MCF 10A (cell line): ENCODE results near the gene NOCT. TPM values are rescaled to one million over a fixed set of nuclear protein-coding genes. Genes with fewer than 3 reads are reported as not detected.

Experiments
- BruUV-seq: library from RNA; stranded (reverse); fragments of 400-500 nt; replicated peaks from 2 replicates; lab custom pipeline; 2021; lab: Mats Ljungman, UMichigan
- CTCF ChIA-PET: fragments of 300-600 bp; sonication (Branson Sonifier 250); formaldehyde crosslinking; extraction: SDS; loops from one replicate; lab custom pipeline; 2021; ENCODE audit warnings: antibody characterized with exemption, inconsistent platforms; lab: Yijun Ruan, JAX
- POLR2A ChIA-PET: fragments of 300-600, 350-650 bp; sonication (Branson Sonifier 250); formaldehyde crosslinking; extraction: SDS; loops from one replicate; lab custom pipeline; 2020; ENCODE audit warnings: antibody characterized with exemption, inconsistent platforms; lab: Yijun Ruan, JAX
- DNase-seq: peaks from one replicate; pipeline ENCODE4 v3.0.0-alpha.2; 2018; ENCODE audit not compliant: unreplicated experiment
- H3K27ac Mint-ChIP-seq: one replicate; pipeline ENCODE4 v1.8.0; 2022; ENCODE audit warnings: mild to moderate bottlenecking, low read depth, mixed read lengths; ENCODE audit not compliant: unreplicated experiment
- H3K27me3 Mint-ChIP-seq: one replicate; pipeline ENCODE4 v1.8.0; 2022; ENCODE audit warnings: mixed read lengths; ENCODE audit not compliant: insufficient read depth, unreplicated experiment
- H3K36me3 Mint-ChIP-seq: one replicate; pipeline ENCODE4 v1.8.0; 2022; ENCODE audit warnings: mild to moderate bottlenecking, moderate library complexity, mixed read lengths; ENCODE audit not compliant: insufficient read depth, unreplicated experiment
- H3K4me1 Mint-ChIP-seq: one replicate; pipeline ENCODE4 v1.8.0; 2022; ENCODE audit warnings: mixed read lengths; ENCODE audit not compliant: insufficient read depth, unreplicated experiment
- H3K4me3 Mint-ChIP-seq: one replicate; pipeline ENCODE4 v1.8.0; 2022; ENCODE audit warnings: mild to moderate bottlenecking, moderate library complexity, mixed read lengths; ENCODE audit not compliant: unreplicated experiment
- H3K9me3 Mint-ChIP-seq: one replicate; pipeline ENCODE4 v1.8.0; 2022; ENCODE audit warnings: mixed read lengths; ENCODE audit not compliant: unreplicated experiment
- CTCF ChIP-seq: fragments of 200-600 bp; IDR thresholded peaks from one replicate; pipeline ENCODE4 v1.8.0; 2022; ENCODE audit warnings: antibody characterized with exemption, mild to moderate bottlenecking; ENCODE audit not compliant: unreplicated experiment
- intact Hi-C: fragments of 100-400 bp; cut with micrococcal nuclease; formaldehyde crosslinking; loops from 2 replicates; pipeline ENCODE4 v1.14.1; 2022
- total RNA-seq: library from RNA; stranded (reverse); gene quantifications from 2 replicates; pipeline ENCODE4 v1.2.3, GENCODE V29; 2022

The NOCT gene
- total RNA-seq, 1 experiment from 2014 or later, result 25.5 TPM

DNA sequence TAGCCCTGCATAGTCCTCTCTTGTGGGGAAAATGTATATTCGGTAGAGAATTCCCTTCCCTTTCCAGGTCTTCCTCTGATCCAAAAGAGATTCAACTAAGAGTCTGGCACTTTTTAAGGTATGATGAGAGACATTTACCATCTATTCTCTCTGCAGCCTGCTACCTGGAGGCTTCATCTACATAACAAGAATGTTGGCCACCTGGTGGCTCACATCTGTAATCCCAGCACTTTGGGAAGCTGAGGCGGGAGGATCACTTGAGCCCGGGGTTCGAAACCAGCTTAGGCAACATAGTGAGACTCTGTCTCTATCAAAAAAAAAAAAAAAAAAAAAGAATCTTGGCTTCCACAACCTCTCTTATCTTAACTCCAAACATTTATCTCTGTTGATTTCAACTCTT, 40.4 kb upstream of the NOCT start:
- Mint-ChIP-seq H3K4me3 (no peak overlapping the region), H3K4me1 (no peaks in the 10 kb centered on the region), H3K27me3 (no peaks in the 10 kb centered on the region), H3K9me3 (no peaks in the 10 kb centered on the region), H3K27ac (no peak overlapping the region), H3K36me3 (no peaks in the 10 kb centered on the region)
- ChIA-PET POLR2A (no interaction called here), CTCF (no interaction called here)
- intact Hi-C loops, result no loop called here
- no peak for DNase-seq
- TF ChIP-seq CTCF, result no peak
- no TSS peak for BruUV-seq

GRCh38 chr4:138976526-138976925, 39.1 kb upstream of the NOCT start:
- TF ChIP-seq CTCF, result no peak

GRCh38 chr4:138977524-138977923, 38.1 kb upstream of the NOCT start:
- ChIA-PET POLR2A (no interaction called here), CTCF (no interaction called here)
- intact Hi-C loops, result no loop called here
- H3K36me3 Mint-ChIP-seq, result no peaks in the 10 kb centered on the region
- DNase-seq, result no peak
- H3K27ac Mint-ChIP-seq, result no peak overlapping the region
- no peaks in the 10 kb centered on the region for H3K27me3 Mint-ChIP-seq
- no peak overlapping the region for H3K4me3 Mint-ChIP-seq
- no peaks in the 10 kb centered on the region for H3K9me3 Mint-ChIP-seq
- H3K4me1 Mint-ChIP-seq, result peaks cover 5% of the 10 kb centered on the region
- TF ChIP-seq CTCF, result no peak
- no TSS peak for BruUV-seq

More at GRCh38 chr4:138976526-138976925, 39.1 kb upstream of the NOCT start:
- Mint-ChIP-seq H3K9me3 (no peaks in the 10 kb centered on the region), H3K4me3 (no peak overlapping the region), H3K4me1 (no peaks in the 10 kb centered on the region), H3K36me3 (no peaks in the 10 kb centered on the region), H3K27ac (no peak overlapping the region), H3K27me3 (no peaks in the 10 kb centered on the region)
- ChIA-PET CTCF (no interaction called here), POLR2A (no interaction called here)
- no peak for DNase-seq
- intact Hi-C loops, result no loop called here
- BruUV-seq, result no TSS peak

GRCh38 chr4:138978028-138978585, 37.5 kb upstream of the NOCT start:
- Mint-ChIP-seq H3K36me3 (no peaks in the 10 kb centered on the region), H3K27ac (no peak overlapping the region), H3K27me3 (no peaks in the 10 kb centered on the region), H3K9me3 (no peaks in the 10 kb centered on the region), H3K4me1 (peaks cover 5% of the 10 kb centered on the region), H3K4me3 (no peak overlapping the region)
- intact Hi-C loops, result no loop called here
- no peak for DNase-seq
- BruUV-seq, result no TSS peak
- POLR2A ChIA-PET, result no interaction called here
- no peak for TF ChIP-seq CTCF
- CTCF ChIA-PET, result no interaction called here
